Stimulated activated CD4-positive, alpha-beta T cell treated with anti-CD3 and anti-CD28 coated beads, TNF-alpha, amount 100 ng/mL, for 1 hour (primary cell): ENCODE data around the gene PEX11A.

Source experiments
- DNase-seq, 3 donors: peaks; one replicate each; pipeline ENCODE4 v3.0.0-alpha.2; 2020; ENCODE audit warnings: low read depth in 3 of 3, low spot score in 1 of 3

Gene PEX11A

GRCh38 chr15:89677381-89677780, 13.2 kb downstream of the PEX11A start:
- DNase-seq: no peak

GRCh38 chr15:89675606-89676005, 14.9 kb downstream of the PEX11A start:
- DNase-seq: no peak

- no peak for DNase-seq
Measured at GRCh38 chr15:89674526-89674925, 16.0 kb downstream of the PEX11A start.

- no peak for DNase-seq
Measured at GRCh38 chr15:89673165-89673512, 17.4 kb downstream of the PEX11A start.

GRCh38 chr15:89672221-89673164, 18.1 kb downstream of the PEX11A start:
- no peak for DNase-seq

GRCh38 chr15:89671687-89672086, 18.9 kb downstream of the PEX11A start:
- no peak for DNase-seq

- no peak for DNase-seq
Measured at GRCh38 chr15:89670971-89671560, 19.5 kb downstream of the PEX11A start.

- DNase-seq: no peak
Measured at GRCh38 chr15:89669941-89670340, 20.6 kb downstream of the PEX11A start.

- no peak for DNase-seq
Measured at GRCh38 chr15:89669309-89669865, 21.2 kb downstream of the PEX11A start.

- DNase-seq: no peak
Measured at GRCh38 chr15:89668171-89668570, 22.4 kb downstream of the PEX11A start.

GRCh38 chr15:89667706-89667960, 22.9 kb downstream of the PEX11A start:
- DNase-seq: no peak

- no peak for DNase-seq
Measured at GRCh38 chr15:89666858-89667705, 23.5 kb downstream of the PEX11A start.

- DNase-seq: no peak
Measured at GRCh38 chr15:89666184-89666857, 24.2 kb downstream of the PEX11A start.

GRCh38 chr15:89665449-89666181, 24.9 kb downstream of the PEX11A start:
- no peak for DNase-seq

- DNase-seq: no peak
Measured at GRCh38 chr15:89664441-89665350, 25.9 kb downstream of the PEX11A start.

GRCh38 chr15:89662893-89663626, 27.5 kb downstream of the PEX11A start:
- DNase-seq: no peak

GRCh38 chr15:89660556-89660955, 30.0 kb downstream of the PEX11A start:
- DNase-seq: no peak

GRCh38 chr15:89659295-89659694, 31.3 kb downstream of the PEX11A start:
- DNase-seq: no peak
